ENCODE data around the gene LAMA4. TPM values are rescaled to one million over a fixed set of nuclear protein-coding genes. Genes with fewer than 3 reads are reported as not detected.
A peak's percentile ranks its signal among the peaks of the same experiment; 100 is the strongest.

Gene LAMA4
- total RNA-seq, 2 donors from 2014 or later = 0.14 TPM; not detected in 1

GRCh38 chr6:112086744-112087135 is 167.6 kb downstream of the LAMA4 start:
- Mint-ChIP-seq H3K9me3 (no peaks in the 10 kb centered on the region), H3K27ac (no peak overlapping the region), H3K4me3 (no peak overlapping the region), H3K36me3 (ENCODE audit: insufficient read depth in 2 of 2) (peaks cover 1 to 8% of the 10 kb centered on the region in 2 donors), H3K4me1 (ENCODE audit: low read depth) (peaks cover 10% of the 10 kb centered on the region), H3K27me3 (ENCODE audit: low read depth) (peaks cover 11% of the 10 kb centered on the region)
- DNase-seq (no peak), ATAC-seq (replicated peaks in 1 of 2) (peak; percentile 14 to 25)

GRCh38 chr6:112085286-112086065 is 168.9 kb downstream of the LAMA4 start:
- H3K27ac Mint-ChIP-seq = no peak overlapping the region

DNA sequence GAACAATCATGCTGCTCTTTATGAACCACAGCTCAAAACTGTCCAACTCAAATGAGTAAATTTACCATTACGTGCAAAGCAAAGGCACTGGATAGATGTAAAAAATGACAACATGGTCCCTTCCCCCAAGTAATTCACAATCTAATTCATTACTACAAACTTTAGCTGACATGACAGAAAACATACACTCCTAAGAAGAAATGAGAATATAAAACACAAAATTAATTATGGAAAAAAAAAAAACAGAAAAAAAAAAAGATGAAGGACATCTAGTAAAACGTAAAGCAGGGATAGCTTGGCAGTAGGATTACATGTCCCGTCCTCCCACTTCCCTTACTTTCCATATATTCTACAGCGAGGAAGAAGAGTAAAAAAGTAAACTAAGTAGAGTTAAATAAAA is 172.8 kb downstream of the LAMA4 start:
- DNase-seq (no peak), ATAC-seq (replicated peaks in 1 of 2) (no peak)
- peaks cover 1 to 10% of the 10 kb centered on the region in 2 donors for H3K36me3 Mint-ChIP-seq (ENCODE audit: insufficient read depth in 2 of 2)
- H3K4me3 Mint-ChIP-seq = no peak overlapping the region
- no peaks in the 10 kb centered on the region for H3K27me3 Mint-ChIP-seq (ENCODE audit: low read depth)
- H3K4me1 Mint-ChIP-seq (ENCODE audit: low read depth) = peaks cover 10% of the 10 kb centered on the region
- no peaks in the 10 kb centered on the region for H3K9me3 Mint-ChIP-seq
- peak overlapping the region; percentile 34 for H3K27ac Mint-ChIP-seq

More at GRCh38 chr6:112085286-112086065, 168.9 kb downstream of the LAMA4 start:
- DNase-seq (no peak), ATAC-seq (replicated peaks in 1 of 2) (no peak)
- Mint-ChIP-seq H3K9me3 (no peaks in the 10 kb centered on the region), H3K4me1 (ENCODE audit: low read depth) (peaks cover 10% of the 10 kb centered on the region), H3K4me3 (peak overlapping the region; percentile 31 to 43), H3K27me3 (ENCODE audit: low read depth) (peaks cover 8% of the 10 kb centered on the region), H3K36me3 (ENCODE audit: insufficient read depth in 2 of 2) (peaks cover 1 to 8% of the 10 kb centered on the region in 2 donors)

DNA sequence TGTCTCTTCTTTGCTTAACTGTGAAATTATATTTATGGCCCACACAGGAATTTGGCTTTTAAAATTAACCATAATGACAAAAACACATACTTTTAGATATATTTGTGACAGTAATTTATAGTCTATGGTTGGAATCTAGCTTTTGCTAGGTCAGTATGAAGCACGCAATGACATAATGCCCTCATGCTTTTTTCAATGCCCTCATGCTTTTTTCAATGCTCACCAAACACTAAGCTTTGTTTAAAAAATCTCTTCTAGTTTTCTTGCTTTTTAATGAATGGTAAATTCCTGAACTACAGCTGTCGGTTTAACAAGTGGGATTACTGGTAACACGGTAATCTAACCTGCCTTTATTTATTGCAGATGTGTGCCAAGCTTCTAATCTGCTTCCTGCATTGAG is 187.8 kb downstream of the LAMA4 start:
- Mint-ChIP-seq H3K4me1 (ENCODE audit: low read depth) (no peaks in the 10 kb centered on the region), H3K9me3 (no peaks in the 10 kb centered on the region), H3K4me3 (no peak overlapping the region), H3K36me3 (ENCODE audit: insufficient read depth in 2 of 2) (peaks cover 0 to 5% of the 10 kb centered on the region in 2 donors), H3K27ac (no peak overlapping the region), H3K27me3 (ENCODE audit: low read depth) (no peaks in the 10 kb centered on the region)
- no peak for DNase-seq
- no peak for ATAC-seq (replicated peaks in 1 of 2)

DNA sequence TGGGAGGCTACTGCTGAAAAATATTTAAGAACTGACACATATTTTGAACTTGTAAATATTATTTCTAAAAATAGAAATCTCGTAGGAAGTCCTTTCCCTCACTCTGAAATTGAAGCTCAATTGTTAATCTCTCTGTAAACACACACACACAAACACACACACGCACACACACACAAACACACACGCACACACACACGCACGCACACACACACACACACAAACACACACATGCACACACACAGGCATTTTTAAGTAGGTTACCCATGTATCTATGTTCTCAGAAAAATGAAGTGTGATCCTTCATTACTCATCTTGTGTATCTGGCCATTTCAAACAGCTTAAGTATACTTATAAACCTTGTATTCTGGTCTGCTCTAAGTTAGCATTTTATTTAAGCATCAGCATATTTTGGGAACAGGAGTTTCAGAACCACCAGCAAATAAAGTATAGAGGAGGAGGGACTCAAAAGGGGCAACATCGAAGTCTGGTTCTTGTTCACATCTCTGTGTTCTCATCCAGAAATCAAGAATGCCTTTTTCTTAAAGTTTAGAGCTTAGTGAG is 188.9 kb downstream of the LAMA4 start:
- Mint-ChIP-seq H3K4me3 (no peak overlapping the region), H3K27ac (no peak overlapping the region), H3K27me3 (ENCODE audit: low read depth) (no peaks in the 10 kb centered on the region), H3K9me3 (no peaks in the 10 kb centered on the region), H3K4me1 (ENCODE audit: low read depth) (no peaks in the 10 kb centered on the region), H3K36me3 (ENCODE audit: insufficient read depth in 2 of 2) (peaks cover 0 to 5% of the 10 kb centered on the region in 2 donors)
- no peak for ATAC-seq (replicated peaks in 1 of 2)
- no peak for DNase-seq

- no peaks in the 10 kb centered on the region for H3K9me3 Mint-ChIP-seq
- DNase-seq = no peak
- no peaks in the 10 kb centered on the region for H3K36me3 Mint-ChIP-seq (ENCODE audit: insufficient read depth in 2 of 2)
- no peak for ATAC-seq (replicated peaks in 1 of 2)
- no peaks in the 10 kb centered on the region for H3K4me1 Mint-ChIP-seq (ENCODE audit: low read depth)
- H3K4me3 Mint-ChIP-seq = no peak overlapping the region
- no peaks in the 10 kb centered on the region for H3K27me3 Mint-ChIP-seq (ENCODE audit: low read depth)
- no peak overlapping the region for H3K27ac Mint-ChIP-seq
Observed at GRCh38 chr6:112062966-112063365, 191.4 kb downstream of the LAMA4 start.

GRCh38 chr6:112061605-112062004 is 192.8 kb downstream of the LAMA4 start:
- Mint-ChIP-seq H3K27me3 (ENCODE audit: low read depth) (no peaks in the 10 kb centered on the region), H3K4me1 (ENCODE audit: low read depth) (no peaks in the 10 kb centered on the region), H3K9me3 (no peaks in the 10 kb centered on the region), H3K36me3 (ENCODE audit: insufficient read depth in 2 of 2) (no peaks in the 10 kb centered on the region), H3K27ac (no peak overlapping the region), H3K4me3 (no peak overlapping the region)
- no peak for DNase-seq
- ATAC-seq (replicated peaks in 1 of 2) = no peak

Other genes with a start within 250 kb of the LAMA4 start
- under 1 TPM; 0.25 to 0.74 TPM for gene CCN6, start 200.5 kb downstream of the LAMA4 start, total RNA-seq
- gene TUBE1, start 167.1 kb downstream of the LAMA4 start, total RNA-seq = 10 to 100 TPM; 66.4 to 76.6 TPM
- 1 to 10 TPM; 3.3 to 6.6 TPM for gene FAM229B, start 167.0 kb downstream of the LAMA4 start, total RNA-seq
- gene RFPL4B, start 92.8 kb upstream of the LAMA4 start, total RNA-seq = not detected